Natural killer cell (primary cell): ENCODE measurements around the gene BSG. TPM values are rescaled to one million over a fixed set of nuclear protein-coding genes. Genes with fewer than 3 reads are reported as not detected.

ENCODE experiments used
- ATAC-seq, 3 donors: fragments of 150-1000 bp in 2 of 3; fragments of 200-7000 bp in 1 of 3; cut with Tn5 transposase; 1 replicate in 1 of 3; 2 replicates in 2 of 3; pipeline ENCODE4 v1.10.0; 2021; ENCODE audit warnings: mild to moderate bottlenecking in 2 of 3, moderate library complexity in 2 of 3
- DNase-seq, 2 donors: peaks; one replicate each; pipeline versions ENCODE4 v3.0.0 to v3.0.0-alpha.2; 2013 to 2021; ENCODE audit warnings: mixed read lengths in 1 of 2
- H3K27ac ChIP-seq: one replicate; pipeline ENCODE4 v1.5.1; 2013; ENCODE audit warnings: mild to moderate bottlenecking, low read length
- H3K27me3 ChIP-seq: one replicate; pipeline ENCODE4 v1.6.1; 2013; ENCODE audit warnings: low read length; ENCODE audit not compliant: control insufficient read depth, insufficient read depth
- H3K36me3 ChIP-seq: one replicate; pipeline ENCODE4 v1.6.1; 2013; ENCODE audit warnings: low read length; ENCODE audit not compliant: control insufficient read depth, insufficient read depth
- H3K4me1 ChIP-seq: one replicate; pipeline ENCODE4 v1.6.1; 2013; ENCODE audit warnings: low read length; ENCODE audit not compliant: control insufficient read depth, insufficient read depth
- H3K4me3 ChIP-seq: one replicate; pipeline ENCODE4 v1.5.1; 2013; ENCODE audit warnings: low read length
- H3K9me3 ChIP-seq: one replicate; pipeline ENCODE4 v1.6.1; 2013; ENCODE audit warnings: low read length; ENCODE audit not compliant: control insufficient read depth, insufficient read depth
- H3K27ac Mint-ChIP-seq, 2 donors: one replicate each; pipeline ENCODE4 v1.8.0; 2022; ENCODE audit warnings: mild to moderate bottlenecking in 2 of 2, mixed read lengths in 2 of 2, moderate library complexity in 1 of 2
- H3K27me3 Mint-ChIP-seq, 2 donors: one replicate each; pipeline ENCODE4 v1.8.0; 2022; ENCODE audit warnings: low read depth in 2 of 2, mixed read lengths in 2 of 2
- H3K36me3 Mint-ChIP-seq: one replicate; pipeline ENCODE4 v1.8.0; 2022; ENCODE audit warnings: mixed read lengths
- H3K4me1 Mint-ChIP-seq, 2 donors: one replicate each; pipeline ENCODE4 v1.8.0; 2022; ENCODE audit warnings: mixed read lengths in 2 of 2
- H3K4me3 Mint-ChIP-seq: one replicate; pipeline ENCODE4 v1.8.0; 2022; ENCODE audit warnings: mild to moderate bottlenecking, moderate library complexity, mixed read lengths
- H3K9me3 Mint-ChIP-seq, 2 donors: one replicate each; pipeline ENCODE4 v1.8.0; 2022; ENCODE audit warnings: mixed read lengths in 2 of 2
- CTCF ChIP-seq: fragments of 200-600 bp; IDR thresholded peaks from one replicate; pipeline ENCODE4 v1.8.0; 2022; ENCODE audit warnings: antibody characterized with exemption
- WGBS: methylation state at CpG from one replicate; pipeline ENCODE4 v1.1.7; 2013; ENCODE audit warnings: missing lambda C conversion rate; ENCODE audit not compliant: insufficient coverage; 5-methylcytosine and 5-hydroxymethylcytosine counted together
- intact Hi-C: fragments of 100-400 bp; cut with micrococcal nuclease; formaldehyde crosslinking; loops from one replicate; pipeline ENCODE4 v1.14.2; 2022
- total RNA-seq, 4 donors: library from RNA; stranded (reverse); fragments of 120-200 nt in 1 of 4; gene quantifications; one replicate each; pipeline versions ENCODE4 v1.2.3 to v1.2.4, GENCODE V29; 2013 to 2022

The BSG gene
- total RNA-seq, 3 donors from 2014 or later (not counting 1 experiment from before 2014, with no cell fraction given) = 229 to 248 (median 236) TPM

GRCh38 chr19:610801-611480, 38.5 kb downstream of the BSG start:
- intact Hi-C loops = no loop called here

GRCh38 chr19:611481-611868, 39.1 kb downstream of the BSG start:
- DNase-seq (peak; percentile 48 to 71), ATAC-seq (peak; percentile 64 to 73 (median 72))
- Mint-ChIP-seq H3K27me3 (peaks cover 3 to 7% of the 10 kb centered on the region in 2 donors), H3K4me3 (peak overlapping the region; percentile 82), H3K36me3 (no peaks in the 10 kb centered on the region), H3K4me1 (peaks cover 12 to 21% of the 10 kb centered on the region in 2 donors), H3K9me3 (no peaks in the 10 kb centered on the region), H3K27ac (peak overlapping the region; percentile 59 to 84)
- Histone ChIP-seq H3K4me3 (peak overlapping the region; percentile 37), H3K9me3 (no peaks in the 10 kb centered on the region), H3K27ac (peak overlapping the region; percentile 74), H3K27me3 (peaks cover 4% of the 10 kb centered on the region), H3K36me3 (no peaks in the 10 kb centered on the region), H3K4me1 (peaks cover 55% of the 10 kb centered on the region)
- TF ChIP-seq CTCF = no peak
- WGBS = 25% methylated on average over 13 of the region's 13 CpGs
- intact Hi-C loops = no loop called here

More at GRCh38 chr19:610801-611480, 38.5 kb downstream of the BSG start:
- Mint-ChIP-seq H3K4me3 (peak overlapping the region; percentile 82), H3K27ac (peak overlapping the region; percentile 59 to 84), H3K4me1 (peaks cover 12 to 21% of the 10 kb centered on the region in 2 donors), H3K36me3 (no peaks in the 10 kb centered on the region), H3K9me3 (no peaks in the 10 kb centered on the region), H3K27me3 (peaks cover 3 to 7% of the 10 kb centered on the region in 2 donors)
- Histone ChIP-seq H3K4me1 (peaks cover 55% of the 10 kb centered on the region), H3K36me3 (no peaks in the 10 kb centered on the region), H3K4me3 (peak overlapping the region; percentile 37), H3K27ac (peak overlapping the region; percentile 74), H3K9me3 (no peaks in the 10 kb centered on the region), H3K27me3 (peaks cover 4% of the 10 kb centered on the region)
- DNase-seq (peak in 1 of 2 donors; percentile 83), ATAC-seq (peak; percentile 41 to 49 (median 41))
- WGBS = 21% methylated on average over 36 of the region's 36 CpGs
- no peak for TF ChIP-seq CTCF

- Histone ChIP-seq H3K9me3 (no peaks in the 10 kb centered on the region), H3K4me1 (peaks cover 53% of the 10 kb centered on the region), H3K4me3 (no peak overlapping the region), H3K36me3 (no peaks in the 10 kb centered on the region), H3K27ac (no peak overlapping the region), H3K27me3 (peaks cover 4% of the 10 kb centered on the region)
- TF ChIP-seq CTCF = no peak
- 77% methylated on average over 33 of the region's 33 CpGs for WGBS
- no peak overlapping the region for H3K4me3 Mint-ChIP-seq
- intact Hi-C loops = no loop called here
- H3K36me3 Mint-ChIP-seq = no peaks in the 10 kb centered on the region
- H3K27ac Mint-ChIP-seq = peak overlapping the region in 1 of 2 donors; percentile 36
- peaks cover 3 to 7% of the 10 kb centered on the region in 2 donors for H3K27me3 Mint-ChIP-seq
- no peaks in the 10 kb centered on the region for H3K9me3 Mint-ChIP-seq
- H3K4me1 Mint-ChIP-seq = peaks cover 12 to 21% of the 10 kb centered on the region in 2 donors
- ATAC-seq (no peak), DNase-seq (no peak)
These were observed 40.5 kb downstream of the BSG start for GRCh38 chr19:612941-613340.
